IPS-15b (cell line): ENCODE results near the gene PHLDA2.

Source experiments
- H3K27me3 ChIP-seq: one replicate; pipeline ENCODE4 v1.6.1; 2013; ENCODE audit warnings: low read length; ENCODE audit not compliant: control insufficient read depth, insufficient read depth
- H3K36me3 ChIP-seq: one replicate; pipeline ENCODE4 v1.6.1; 2013; ENCODE audit warnings: low read length; ENCODE audit not compliant: control insufficient read depth, insufficient read depth
- H3K4me1 ChIP-seq: one replicate; pipeline ENCODE4 v1.6.1; 2013; ENCODE audit warnings: mild to moderate bottlenecking, low read length; ENCODE audit not compliant: control insufficient read depth, insufficient read depth
- H3K4me3 ChIP-seq: one replicate; pipeline ENCODE4 v1.5.1; 2013; ENCODE audit warnings: low read depth, low read length
- H3K9ac ChIP-seq: one replicate; pipeline ENCODE4 v1.6.1; 2013; ENCODE audit warnings: low read depth, mild to moderate bottlenecking, low read length
- H3K9me3 ChIP-seq: one replicate; pipeline ENCODE4 v1.6.1; 2013; ENCODE audit warnings: mild to moderate bottlenecking, low read length; ENCODE audit not compliant: control insufficient read depth, insufficient read depth

The PHLDA2 gene

GRCh38 chr11:2958251-2958650 lies 29.0 kb upstream of the PHLDA2 start:
- Histone ChIP-seq H3K27me3 (no peaks in the 10 kb centered on the region), H3K4me3 (no peak overlapping the region), H3K4me1 (peaks cover 20% of the 10 kb centered on the region), H3K9ac (no peak overlapping the region), H3K36me3 (peaks cover 52% of the 10 kb centered on the region), H3K9me3 (no peaks in the 10 kb centered on the region)

- Histone ChIP-seq H3K9ac (no peak overlapping the region), H3K4me3 (no peak overlapping the region), H3K36me3 (peaks cover 67% of the 10 kb centered on the region), H3K27me3 (no peaks in the 10 kb centered on the region), H3K4me1 (peaks cover 13% of the 10 kb centered on the region), H3K9me3 (no peaks in the 10 kb centered on the region)
These were observed 26.8 kb upstream of the PHLDA2 start for GRCh38 chr11:2955906-2956476.

GRCh38 chr11:2954263-2954662 lies 25.0 kb upstream of the PHLDA2 start:
- Histone ChIP-seq H3K9ac (no peak overlapping the region), H3K4me3 (no peak overlapping the region), H3K9me3 (no peaks in the 10 kb centered on the region), H3K4me1 (no peaks in the 10 kb centered on the region), H3K36me3 (peaks cover 78% of the 10 kb centered on the region), H3K27me3 (no peaks in the 10 kb centered on the region)

- Histone ChIP-seq H3K36me3 (peaks cover 71% of the 10 kb centered on the region), H3K4me3 (no peak overlapping the region)
These were observed 23.1 kb upstream of the PHLDA2 start for GRCh38 chr11:2952290-2952689.

GRCh38 chr11:2951231-2952110 lies 22.3 kb upstream of the PHLDA2 start:
- Histone ChIP-seq H3K4me1 (peaks cover 9% of the 10 kb centered on the region), H3K9me3 (no peaks in the 10 kb centered on the region), H3K4me3 (no peak overlapping the region), H3K9ac (no peak overlapping the region), H3K36me3 (peaks cover 63% of the 10 kb centered on the region), H3K27me3 (no peaks in the 10 kb centered on the region)

More at GRCh38 chr11:2952290-2952689, 23.1 kb upstream of the PHLDA2 start:
- H3K9ac ChIP-seq, result no peak overlapping the region
- no peaks in the 10 kb centered on the region for H3K27me3 ChIP-seq
- H3K4me1 ChIP-seq, result peaks cover 3% of the 10 kb centered on the region
- H3K9me3 ChIP-seq, result no peaks in the 10 kb centered on the region

- H3K9me3 ChIP-seq, result no peaks in the 10 kb centered on the region
- H3K4me3 ChIP-seq, result no peak overlapping the region
- peaks cover 16% of the 10 kb centered on the region for H3K4me1 ChIP-seq
- H3K9ac ChIP-seq, result no peak overlapping the region
- peaks cover 59% of the 10 kb centered on the region for H3K36me3 ChIP-seq
- H3K27me3 ChIP-seq, result no peaks in the 10 kb centered on the region
These were observed 21.6 kb upstream of the PHLDA2 start for GRCh38 chr11:2950825-2951224.

- no peaks in the 10 kb centered on the region for H3K9me3 ChIP-seq
- no peaks in the 10 kb centered on the region for H3K27me3 ChIP-seq
- no peak overlapping the region for H3K9ac ChIP-seq
- no peak overlapping the region for H3K4me3 ChIP-seq
- peaks cover 52% of the 10 kb centered on the region for H3K36me3 ChIP-seq
- H3K4me1 ChIP-seq, result peaks cover 21% of the 10 kb centered on the region
These were observed 20.7 kb upstream of the PHLDA2 start for GRCh38 chr11:2949920-2950319.

GRCh38 chr11:2947744-2948143 lies 18.5 kb upstream of the PHLDA2 start:
- peaks cover 21% of the 10 kb centered on the region for H3K4me1 ChIP-seq
- H3K27me3 ChIP-seq, result no peaks in the 10 kb centered on the region
- H3K4me3 ChIP-seq, result no peak overlapping the region
- peaks cover 43% of the 10 kb centered on the region for H3K36me3 ChIP-seq
- H3K9me3 ChIP-seq, result no peaks in the 10 kb centered on the region
- H3K9ac ChIP-seq, result no peak overlapping the region

GRCh38 chr11:2945757-2946287 lies 16.6 kb upstream of the PHLDA2 start:
- no peaks in the 10 kb centered on the region for H3K27me3 ChIP-seq
- no peak overlapping the region for H3K9ac ChIP-seq
- H3K4me1 ChIP-seq, result peaks cover 21% of the 10 kb centered on the region
- H3K36me3 ChIP-seq, result peaks cover 31% of the 10 kb centered on the region
- no peaks in the 10 kb centered on the region for H3K9me3 ChIP-seq
- H3K4me3 ChIP-seq, result no peak overlapping the region

- Histone ChIP-seq H3K36me3 (peaks cover 29% of the 10 kb centered on the region), H3K4me3 (no peak overlapping the region)
These were observed 16.0 kb upstream of the PHLDA2 start for GRCh38 chr11:2945031-2945756.

GRCh38 chr11:2944530-2944929 lies 15.3 kb upstream of the PHLDA2 start:
- H3K36me3 ChIP-seq, result peaks cover 23% of the 10 kb centered on the region
- H3K9ac ChIP-seq, result no peak overlapping the region
- no peaks in the 10 kb centered on the region for H3K9me3 ChIP-seq
- H3K4me1 ChIP-seq, result peaks cover 21% of the 10 kb centered on the region
- no peak overlapping the region for H3K4me3 ChIP-seq
- no peaks in the 10 kb centered on the region for H3K27me3 ChIP-seq

More at GRCh38 chr11:2945031-2945756, 16.0 kb upstream of the PHLDA2 start:
- no peaks in the 10 kb centered on the region for H3K9me3 ChIP-seq
- H3K27me3 ChIP-seq, result no peaks in the 10 kb centered on the region
- H3K9ac ChIP-seq, result no peak overlapping the region
- peaks cover 21% of the 10 kb centered on the region for H3K4me1 ChIP-seq
